Activated naive CD4-positive, alpha-beta T cell treated with anti-CD3 and anti-CD28 coated beads, Interleukin-2, amount 10 ng/mL, durations not matched to agents 5 hours and 36 hours (primary cell): ENCODE data around the gene SLC10A1. TPM values are rescaled to one million over a fixed set of nuclear protein-coding genes. Genes with fewer than 3 reads are reported as not detected.

Experiments
- total RNA-seq, 2 experiments: library from RNA; stranded (reverse); gene quantifications; one replicate each; pipeline ENCODE4 v1.2.3, GENCODE V29; 2021

SLC10A1 gene
- not detected for total RNA-seq

GRCh38 chr14:69796797-69797500, at the start of gene SLC10A1:
SLC10A1 (minus strand) TSS chr14:69797241; CDS start chr14:69797155, 86 bp downstream.

GRCh38 chr14:69766984-69767368, 30.1 kb downstream of the SLC10A1 start, which contains the start of gene SRSF5:
SRSF5 (plus strand) TSS chr14:69767142; CDS start chr14:69768157, 1,015 bp downstream.

Other genes starting within 250 kb of the SLC10A1 start
- not detected for gene CCDC177, start 222.4 kb downstream of the SLC10A1 start, total RNA-seq
- gene SUSD6, start 185.6 kb downstream of the SLC10A1 start, total RNA-seq, result 10 to 100 TPM; 45.3 to 47.5 TPM
- 100 to 1,000 TPM; 434 to 463 TPM for gene SRSF5, start 30.1 kb downstream of the SLC10A1 start, total RNA-seq
- not detected for gene SMOC1, start 82.2 kb upstream of the SLC10A1 start, total RNA-seq